Measurements from ENCODE around the gene NRM. TPM values are rescaled to one million over a fixed set of nuclear protein-coding genes. Genes with fewer than 3 reads are reported as not detected.

NRM gene
- total and polyA plus RNA-seq, 2 of the 13 experiments (the other 11 are each of a cell fraction or from before 2014, with no cell fraction given), result 12.5 to 16.0 TPM

GRCh38 chr6:30719791-30720737 lies 29.3 kb upstream of the NRM start, which contains the start of gene TUBB (continued):
- TF ChIP-seq ZNF891 (CRISPR knock-in tag; IDR thresholded peaks at IDR 0.05) (no peak; the same call in 1 of the 2 replicates), PAX8 (CRISPR knock-in tag; IDR thresholded peaks at IDR 0.05; ENCODE audit: borderline replicate concordance) (no peak), MAFK (conservative IDR thresholded peaks at IDR 0.05 in 1 of 2, IDR thresholded peaks at IDR 0.05 in 1 of 2; ENCODE audit: low read length in 2 of 2) (peak; percentile 95 to 98), ZNF350 (CRISPR knock-in tag; IDR thresholded peaks at IDR 0.05; ENCODE audit: borderline replicate concordance, low read depth) (peak; percentile 73), TEF (CRISPR knock-in tag; IDR thresholded peaks at IDR 0.05) (no peak), ZNF7 (CRISPR knock-in tag; IDR thresholded peaks at IDR 0.05) (no peak), XBP1 (CRISPR knock-in tag; IDR thresholded peaks at IDR 0.05) (0 out of 2 replicates have a peak, but pooled peaks have one; percentile 31), STAG1 (CRISPR knock-in tag; IDR thresholded peaks at IDR 0.05) (no peak), ZNF30 (CRISPR knock-in tag; IDR thresholded peaks at IDR 0.05) (no peak), MEIS2 (CRISPR knock-in tag; IDR thresholded peaks at IDR 0.05) (0 out of 2 replicates have a peak, but pooled peaks have one; percentile 68), HIVEP1 (CRISPR knock-in tag; IDR thresholded peaks at IDR 0.05) (no peak), ZNF580 (CRISPR knock-in tag; IDR thresholded peaks at IDR 0.05; ENCODE audit: borderline replicate concordance, low read depth) (peak; percentile 21; the same call in 1 of the 2 replicates), ZBTB25 (CRISPR knock-in tag; IDR thresholded peaks at IDR 0.05) (peak; percentile 39; the same call in 1 of the 2 replicates), MED8 (CRISPR knock-in tag; IDR thresholded peaks at IDR 0.05; ENCODE audit: insufficient replicate concordance) (no peak), TCF7L2 (IDR thresholded peaks at IDR 0.05; ENCODE audit: low read depth, low read length) (no peak), ZNF572 (CRISPR knock-in tag; IDR thresholded peaks at IDR 0.05) (no peak), MLLT10 (CRISPR knock-in tag; IDR thresholded peaks at IDR 0.05) (peak; percentile 83; the same call in 1 of the 2 replicates), DNMT1 (CRISPR knock-in tag; IDR thresholded peaks at IDR 0.05) (no peak), SRSF9 (IDR thresholded peaks at IDR 0.05; ENCODE audit: borderline replicate concordance, insufficient read depth, low read depth, low read length, poor library complexity, severe bottlenecking) (no peak), ZNF207 (IDR thresholded peaks at IDR 0.05; ENCODE audit: borderline replicate concordance) (no peak), SMC3 (IDR thresholded peaks at IDR 0.05; ENCODE audit: low read length) (0 out of 2 replicates have a peak, but pooled peaks have one; percentile 2), E2F2 (CRISPR knock-in tag; IDR thresholded peaks at IDR 0.05; ENCODE audit: borderline replicate concordance) (peak; percentile 97; the same call in 1 of the 2 replicates), SRSF4 (IDR thresholded peaks at IDR 0.05; ENCODE audit: low read depth, low read length, poor library complexity, severe bottlenecking) (no peak), JUND (CRISPR knock-in tag; IDR thresholded peaks at IDR 0.05) (no peak), GATAD1 (CRISPR knock-in tag; IDR thresholded peaks at IDR 0.05) (no peak), POLR2AphosphoS2 (IDR thresholded peaks at IDR 0.05; ENCODE audit: low read depth, low read length) (peak; percentile 67; the same call in 1 of the 2 replicates), PCBP1 (IDR thresholded peaks at IDR 0.05; ENCODE audit: borderline replicate concordance, low read depth, low read length) (no peak), ZNF780A (CRISPR knock-in tag; IDR thresholded peaks at IDR 0.05) (no peak)

Data from HepG2 (cell line).